HepG2 (cell line): ENCODE results near the gene CNDP1. TPM values are rescaled to one million over a fixed set of nuclear protein-coding genes. Genes with fewer than 3 reads are reported as not detected.

Experiments used
- ATAC-seq: fragments of 200-7000 bp; cut with Tn5 transposase; 3 replicates; pipeline ENCODE4 v1.9.1; 2020; ENCODE audit warnings: mild to moderate bottlenecking, moderate library complexity
- BruUV-seq: library from RNA; stranded (reverse); fragments of 400-500 nt; replicated peaks from 2 replicates; lab custom pipeline; 2021; lab: Mats Ljungman, UMichigan
- CTCF ChIA-PET: fragments of 300-600 bp; formaldehyde crosslinking; extraction: SDS; loops from one replicate; lab custom pipeline; 2021; ENCODE audit warnings: low total read pairs, inconsistent platforms, low intra/inter-chr PET ratio; lab: Yijun Ruan, JAX
- POLR2A ChIA-PET: fragments of 350-600 bp; sonication (Branson Sonifier 250); formaldehyde crosslinking; loops from one replicate; lab custom pipeline; 2020; ENCODE audit warnings: antibody characterized with exemption, inconsistent platforms; lab: Yijun Ruan, JAX
- DNase-seq: peaks from one replicate; pipeline ENCODE4 v3.0.0-alpha.2; 2015; ENCODE audit warnings: low spot score
- FAIRE-seq: peaks from 3 replicates; lab custom pipeline; 2011; peaks lifted over from hg19 to GRCh38; lab: Jason Lieb, UNC
- H2AFZ ChIP-seq: one replicate; pipeline ENCODE4 v1.6.1; 2011; ENCODE audit warnings: low read length, inconsistent platforms
- H3K27ac ChIP-seq: fragments of 300-600 bp; 3 replicates; pipeline ENCODE4 v1.8.0; 2011; ENCODE audit warnings: mixed run types, mild to moderate bottlenecking, mixed read lengths, low read length, inconsistent platforms; ENCODE audit not compliant: insufficient read depth; ENCODE audit errors: extremely low read length
- H3K27me3 ChIP-seq, 2 experiments: fragments of 200-600 bp in 1 of 2; 2 replicates in 1 of 2; 3 replicates in 1 of 2; pipeline versions ENCODE4 v1.6.0 to v1.8.0; 2011; ENCODE audit warnings: low read length in 2 of 2, mild to moderate bottlenecking in 2 of 2, moderate library complexity in 2 of 2, inconsistent platforms in 1 of 2; ENCODE audit not compliant: insufficient read depth in 2 of 2, control insufficient read depth in 1 of 2
- H3K36me3 ChIP-seq, 2 experiments: fragments of 200-600 bp in 1 of 2; replicated peaks in 1 of 2; 2 replicates in 1 of 2; 3 replicates in 1 of 2; pipeline versions ENCODE4 v1.5.1 to v1.8.0; 2011; ENCODE audit warnings: low read length in 2 of 2, inconsistent platforms in 1 of 2; ENCODE audit not compliant: insufficient read depth in 2 of 2, control insufficient read depth in 1 of 2
- H3K4me1 ChIP-seq: 2 replicates; pipeline ENCODE4 v1.5.1; 2012; ENCODE audit warnings: low read length, inconsistent platforms; ENCODE audit not compliant: insufficient read depth
- H3K4me2 ChIP-seq: 2 replicates; pipeline ENCODE4 v1.6.0; 2011; ENCODE audit warnings: low read depth, low read length, inconsistent platforms
- H3K4me3 ChIP-seq, 3 experiments: fragments of 200-600 bp in 1 of 3; sonication (generic), shearing (Covaris generic) in 1 of 3; replicated peaks in 1 of 3; 2 replicates each; pipeline ENCODE4 v1.5.1; 2011 to 2016; ENCODE audit warnings: low read length in 3 of 3, inconsistent platforms in 2 of 3, low read depth in 2 of 3, mild to moderate bottlenecking in 2 of 3, control low read depth in 1 of 3, mixed read lengths in 1 of 3; ENCODE audit not compliant: insufficient read depth in 1 of 3
- H3K79me2 ChIP-seq: one replicate; pipeline ENCODE4 v1.6.1; 2011; ENCODE audit warnings: low read length, inconsistent platforms; ENCODE audit not compliant: insufficient read depth
- H3K9ac ChIP-seq: 2 replicates; pipeline ENCODE4 v1.6.0; 2011; ENCODE audit warnings: mild to moderate bottlenecking, low read depth, low read length, inconsistent platforms; ENCODE audit not compliant: insufficient read depth
- H3K9me3 ChIP-seq: 2 replicates; pipeline ENCODE4 v1.5.1; 2012; ENCODE audit warnings: mild to moderate bottlenecking, low read length
- H4K20me1 ChIP-seq: 2 replicates; pipeline ENCODE4 v1.6.0; 2011; ENCODE audit warnings: inconsistent platforms, mild to moderate bottlenecking, low read length, moderate library complexity; ENCODE audit not compliant: insufficient read depth
- BORCS8-MEF2B ChIP-seq: sonication (generic); formaldehyde crosslinking; IDR thresholded peaks from 2 replicates; pipeline ENCODE4 v1.8.0; 2022; ENCODE audit warnings: mild to moderate bottlenecking, missing genetic modification reagents
- CC2D1A ChIP-seq: sonication (generic); formaldehyde crosslinking; IDR thresholded peaks from 2 replicates; pipeline ENCODE4 v1.8.1; 2023; ENCODE audit warnings: mild to moderate bottlenecking, missing genetic modification reagents
- DRAP1 ChIP-seq: IDR thresholded peaks from 2 replicates; pipeline ENCODE4 v1.6.1; 2016; ENCODE audit warnings: missing genetic modification reagents, missing compliant biosample characterization
- EEA1 ChIP-seq: sonication (generic); formaldehyde crosslinking; IDR thresholded peaks from 2 replicates; pipeline ENCODE4 v1.5.1; 2020; ENCODE audit warnings: mild to moderate bottlenecking, missing genetic modification reagents, borderline replicate concordance
- HNRNPUL1 ChIP-seq: fragments of 200-400 bp; formaldehyde crosslinking; IDR thresholded peaks from 2 replicates; pipeline ENCODE4 v1.6.1; 2017; ENCODE audit warnings: low read depth, mild to moderate bottlenecking, low read length, moderate library complexity
- NRL ChIP-seq: sonication (generic); formaldehyde crosslinking; IDR thresholded peaks from 2 replicates; pipeline ENCODE4 v1.5.0; 2020; ENCODE audit warnings: missing genetic modification reagents, mild to moderate bottlenecking, moderate library complexity, borderline replicate concordance
- SALL1 ChIP-seq: sonication (generic); formaldehyde crosslinking; IDR thresholded peaks from 2 replicates; pipeline ENCODE4 v1.8.0; 2022; ENCODE audit warnings: mild to moderate bottlenecking, missing genetic modification reagents
- TP53 ChIP-seq: sonication (generic); formaldehyde crosslinking; conservative IDR thresholded peaks from 2 replicates; pipeline ENCODE4 v1.4.0; 2020; ENCODE audit warnings: missing genetic modification reagents
- WGBS: methylation state at CpG from one replicate; pipeline ENCODE4 v1.1.6; 2017; ENCODE audit warnings: low lambda C conversion rate; 5-methylcytosine and 5-hydroxymethylcytosine counted together
- in situ Hi-C: cut with HindIII; loops from 2 replicates; pipeline ENCODE4 v1.10.0; 2017; ENCODE audit warnings: low pct_unique_long_range_greater_than_20kb; ENCODE audit not compliant: extremely low pct_ligation_motif_present
- intact Hi-C: fragments of 100-400 bp; cut with micrococcal nuclease; formaldehyde crosslinking; loops from one replicate; pipeline ENCODE4 v1.10.0; 2022; ENCODE audit not compliant: unreplicated experiment
- polyA plus RNA-seq, 8 experiments: library from polyadenylated mRNA; depleted of rRNA in 3 of 8; stranded (reverse) in 7 of 8; unstranded in 1 of 8; fragments of >200 nt; fragmentation: Illumina TruSeq in 4 of 8; extraction: Trizol in 4 of 8; gene quantifications; 2 replicates each; pipeline versions ENCODE4 v1.2.1 to v1.2.3, GENCODE V29; 2011 to 2016; ENCODE audit warnings: low read depth in 4 of 8, missing spikeins in 1 of 8, mixed read lengths in 1 of 8; ENCODE audit not compliant: insufficient read depth in 1 of 8
- total RNA-seq, 5 experiments: library from RNA; depleted of rRNA; stranded (reverse); fragments of >200 nt; fragmentation: Illumina TruSeq; extraction: Trizol; gene quantifications; 2 replicates each; pipeline ENCODE4 v1.2.3, GENCODE V29; 2016; ENCODE audit warnings: low read depth in 1 of 5
- TF ChIP-seq, protein P1 (sequence below): sonication (generic); formaldehyde crosslinking; IDR thresholded peaks from 2 replicates; pipeline ENCODE4 v1.4.0; 2020; ENCODE audit warnings: mild to moderate bottlenecking, missing genetic modification reagents, borderline replicate concordance
- TF ChIP-seq, protein P2 (sequence below): sonication (generic); formaldehyde crosslinking; conservative IDR thresholded peaks from 2 replicates; pipeline ENCODE4 v1.5.0; 2020; ENCODE audit warnings: missing genetic modification reagents
- TF ChIP-seq, protein P3 (sequence below): sonication (generic); formaldehyde crosslinking; IDR thresholded peaks from 2 replicates; pipeline ENCODE4 v1.5.1; 2020; ENCODE audit warnings: mild to moderate bottlenecking, missing genetic modification reagents, moderate library complexity

CNDP1 gene
- total and polyA plus RNA-seq, 2 of the 13 experiments (the other 11 are each of a cell fraction or from before 2014, with no cell fraction given): 0.01 TPM; not detected in 1

GRCh38 chr18:74534150-74534969 is at the start of gene CNDP1 (continued):
- TF ChIP-seq, protein P1, sequence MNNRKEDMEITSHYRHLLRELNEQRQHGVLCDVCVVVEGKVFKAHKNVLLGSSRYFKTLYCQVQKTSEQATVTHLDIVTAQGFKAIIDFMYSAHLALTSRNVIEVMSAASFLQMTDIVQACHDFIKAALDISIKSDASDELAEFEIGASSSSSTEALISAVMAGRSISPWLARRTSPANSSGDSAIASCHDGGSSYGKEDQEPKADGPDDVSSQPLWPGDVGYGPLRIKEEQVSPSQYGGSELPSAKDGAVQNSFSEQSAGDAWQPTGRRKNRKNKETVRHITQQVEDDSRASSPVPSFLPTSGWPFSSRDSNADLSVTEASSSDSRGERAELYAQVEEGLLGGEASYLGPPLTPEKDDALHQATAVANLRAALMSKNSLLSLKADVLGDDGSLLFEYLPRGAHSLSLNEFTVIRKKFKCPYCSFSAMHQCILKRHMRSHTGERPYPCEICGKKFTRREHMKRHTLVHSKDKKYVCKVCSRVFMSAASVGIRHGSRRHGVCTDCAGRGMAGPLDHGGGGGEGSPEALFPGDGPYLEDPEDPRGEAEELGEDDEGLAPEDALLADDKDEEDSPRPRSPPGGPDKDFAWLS (CRISPR knock-in tag): no peak

- Histone ChIP-seq H4K20me1 (no peaks in the 10 kb centered on the region), H3K27me3 (peaks cover 1 to 2% of the 10 kb centered on the region in 2 experiments; a peak in 2 of 5 replicates), H3K9me3 (no peaks in the 10 kb centered on the region), H2AFZ (no peak overlapping the region), H3K27ac (no peak overlapping the region), H3K36me3 (no peaks in the 10 kb centered on the region), H3K4me2 (peak overlapping the region; percentile 56), H3K79me2 (no peaks in the 10 kb centered on the region), H3K4me1 (peaks cover 25% of the 10 kb centered on the region), H3K4me3 (peak overlapping the region in 1 of 3 experiments; percentile 52; a peak in 2 of 6 replicates), H3K9ac (peak overlapping the region; percentile 16; the same call in 1 of the 2 replicates)
- intact Hi-C loops (no loop called here), in situ Hi-C loops (loop anchor here (5.0 to 25.0 kb wide), 2 partner anchors 119 to 299 kb away; no protein-coding TSS in a partner anchor)
- DNase-seq (no peak), FAIRE-seq (no peak), ATAC-seq (peak; percentile 71)
- no TSS peak for BruUV-seq
- CTCF ChIA-PET: no interaction called here
- POLR2A ChIA-PET: interaction anchor here (1.1 to 1.3 kb wide), 2 partner anchors 10 to 56 kb away, joined by 3 to 5 read pairs; partner anchors contain the start of gene CNDP2
- WGBS: 6% methylated on average over 11 of the region's 15 CpGs
- TF ChIP-seq BORCS8-MEF2B (CRISPR knock-in tag) (no peak), EEA1 (CRISPR knock-in tag) (no peak), TP53 (CRISPR knock-in tag) (no peak), DRAP1 (CRISPR knock-in tag) (no peak), SALL1 (CRISPR knock-in tag) (peak; percentile 26; the same call in 1 of the 2 replicates), HNRNPUL1 (no peak), CC2D1A (CRISPR knock-in tag) (no peak), NRL (CRISPR knock-in tag) (0 out of 2 replicates have a peak, but pooled peaks have one; percentile 32)
- TF ChIP-seq, protein P2, sequence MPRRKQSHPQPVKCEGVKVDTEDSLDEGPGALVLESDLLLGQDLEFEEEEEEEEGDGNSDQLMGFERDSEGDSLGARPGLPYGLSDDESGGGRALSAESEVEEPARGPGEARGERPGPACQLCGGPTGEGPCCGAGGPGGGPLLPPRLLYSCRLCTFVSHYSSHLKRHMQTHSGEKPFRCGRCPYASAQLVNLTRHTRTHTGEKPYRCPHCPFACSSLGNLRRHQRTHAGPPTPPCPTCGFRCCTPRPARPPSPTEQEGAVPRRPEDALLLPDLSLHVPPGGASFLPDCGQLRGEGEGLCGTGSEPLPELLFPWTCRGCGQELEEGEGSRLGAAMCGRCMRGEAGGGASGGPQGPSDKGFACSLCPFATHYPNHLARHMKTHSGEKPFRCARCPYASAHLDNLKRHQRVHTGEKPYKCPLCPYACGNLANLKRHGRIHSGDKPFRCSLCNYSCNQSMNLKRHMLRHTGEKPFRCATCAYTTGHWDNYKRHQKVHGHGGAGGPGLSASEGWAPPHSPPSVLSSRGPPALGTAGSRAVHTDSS: no peak
- TF ChIP-seq, protein P3, sequence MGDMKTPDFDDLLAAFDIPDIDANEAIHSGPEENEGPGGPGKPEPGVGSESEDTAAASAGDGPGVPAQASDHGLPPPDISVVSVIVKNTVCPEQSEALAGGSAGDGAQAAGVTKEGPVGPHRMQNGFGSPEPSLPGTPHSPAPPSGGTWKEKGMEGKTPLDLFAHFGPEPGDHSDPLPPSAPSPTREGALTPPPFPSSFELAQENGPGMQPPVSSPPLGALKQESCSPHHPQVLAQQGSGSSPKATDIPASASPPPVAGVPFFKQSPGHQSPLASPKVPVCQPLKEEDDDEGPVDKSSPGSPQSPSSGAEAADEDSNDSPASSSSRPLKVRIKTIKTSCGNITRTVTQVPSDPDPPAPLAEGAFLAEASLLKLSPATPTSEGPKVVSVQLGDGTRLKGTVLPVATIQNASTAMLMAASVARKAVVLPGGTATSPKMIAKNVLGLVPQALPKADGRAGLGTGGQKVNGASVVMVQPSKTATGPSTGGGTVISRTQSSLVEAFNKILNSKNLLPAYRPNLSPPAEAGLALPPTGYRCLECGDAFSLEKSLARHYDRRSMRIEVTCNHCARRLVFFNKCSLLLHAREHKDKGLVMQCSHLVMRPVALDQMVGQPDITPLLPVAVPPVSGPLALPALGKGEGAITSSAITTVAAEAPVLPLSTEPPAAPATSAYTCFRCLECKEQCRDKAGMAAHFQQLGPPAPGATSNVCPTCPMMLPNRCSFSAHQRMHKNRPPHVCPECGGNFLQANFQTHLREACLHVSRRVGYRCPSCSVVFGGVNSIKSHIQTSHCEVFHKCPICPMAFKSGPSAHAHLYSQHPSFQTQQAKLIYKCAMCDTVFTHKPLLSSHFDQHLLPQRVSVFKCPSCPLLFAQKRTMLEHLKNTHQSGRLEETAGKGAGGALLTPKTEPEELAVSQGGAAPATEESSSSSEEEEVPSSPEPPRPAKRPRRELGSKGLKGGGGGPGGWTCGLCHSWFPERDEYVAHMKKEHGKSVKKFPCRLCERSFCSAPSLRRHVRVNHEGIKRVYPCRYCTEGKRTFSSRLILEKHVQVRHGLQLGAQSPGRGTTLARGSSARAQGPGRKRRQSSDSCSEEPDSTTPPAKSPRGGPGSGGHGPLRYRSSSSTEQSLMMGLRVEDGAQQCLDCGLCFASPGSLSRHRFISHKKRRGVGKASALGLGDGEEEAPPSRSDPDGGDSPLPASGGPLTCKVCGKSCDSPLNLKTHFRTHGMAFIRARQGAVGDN (CRISPR knock-in tag): peak; percentile 58
Observed at GRCh38 chr18:74486119-74486849, 48.0 kb upstream of the CNDP1 start.
